DMS153 treated with DMSO at 0.1 percent for 48 hours (cell line): ENCODE measurements around the gene RIOK2.

Experiments
- DNase-seq: peaks from one replicate; lab custom pipeline; 2025; ENCODE audit not compliant: unreplicated experiment; lab: John Stamatoyannopoulos, UW

RIOK2 gene

DNA sequence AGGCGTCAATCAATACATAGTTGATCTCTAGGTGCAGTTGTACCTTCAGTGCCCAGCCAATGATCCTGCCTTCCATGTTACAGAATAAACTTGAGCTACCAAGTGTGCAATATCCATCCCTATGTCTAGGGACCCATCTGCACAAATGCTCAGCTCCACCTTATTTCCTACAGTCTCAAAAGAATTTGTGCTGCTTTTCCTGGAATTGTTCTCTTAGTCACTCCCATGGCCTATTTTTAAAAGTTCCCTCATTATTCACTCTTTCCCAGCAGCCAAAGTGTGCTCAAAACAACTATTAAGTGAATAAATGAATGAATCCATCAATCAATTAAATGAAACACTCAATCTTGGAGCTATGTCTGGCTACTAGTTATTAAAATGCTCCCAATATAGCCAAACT is 55.3 kb downstream of the RIOK2 start:
- DNase-seq, result no peak

DNA sequence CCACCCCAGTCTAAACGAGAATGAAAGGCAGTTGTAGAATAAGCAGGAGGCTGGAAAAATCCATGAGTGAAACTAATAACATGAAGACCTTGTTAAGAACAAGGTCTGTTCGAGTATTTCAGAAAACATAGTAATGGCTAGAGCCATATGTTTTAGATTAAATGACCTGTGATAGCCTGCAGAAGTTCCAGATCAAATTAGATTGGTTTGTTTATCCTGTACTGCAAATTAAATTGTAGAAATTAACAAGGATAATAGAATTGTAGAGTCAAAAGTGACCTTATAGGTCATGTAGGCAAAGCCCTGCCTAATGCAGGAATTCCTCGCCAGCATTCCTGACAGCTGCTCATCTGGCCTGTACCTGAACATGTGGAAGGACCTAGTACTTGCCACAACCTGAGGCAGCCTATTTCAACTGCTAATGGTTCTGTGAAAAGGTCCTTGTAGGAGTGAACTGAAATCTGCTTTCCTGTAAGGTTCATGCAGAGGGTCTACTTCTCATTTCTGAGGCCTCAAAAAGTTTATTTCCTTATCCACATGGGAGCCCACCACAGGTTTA is 57.8 kb downstream of the RIOK2 start:
- DNase-seq, result no peak

DNA sequence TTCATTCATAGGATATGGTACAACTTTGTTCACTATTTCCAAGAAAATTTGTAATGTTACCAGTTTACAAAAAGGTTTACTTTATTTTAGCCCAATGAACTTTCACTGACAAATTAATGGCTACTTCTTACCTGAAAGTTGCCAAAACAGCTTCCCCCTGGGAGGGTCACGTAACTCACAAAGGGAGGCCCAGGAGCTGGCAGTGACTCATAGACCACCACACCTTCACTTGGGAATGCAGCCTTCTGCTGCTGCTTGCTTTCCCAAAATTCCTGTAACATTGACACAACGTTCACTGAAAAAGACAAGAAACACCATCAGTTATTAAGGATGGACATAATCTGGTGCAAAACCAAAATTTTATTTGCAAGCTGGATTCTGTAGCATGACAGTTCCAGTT is 58.7 kb downstream of the RIOK2 start:
- no peak for DNase-seq

DNA sequence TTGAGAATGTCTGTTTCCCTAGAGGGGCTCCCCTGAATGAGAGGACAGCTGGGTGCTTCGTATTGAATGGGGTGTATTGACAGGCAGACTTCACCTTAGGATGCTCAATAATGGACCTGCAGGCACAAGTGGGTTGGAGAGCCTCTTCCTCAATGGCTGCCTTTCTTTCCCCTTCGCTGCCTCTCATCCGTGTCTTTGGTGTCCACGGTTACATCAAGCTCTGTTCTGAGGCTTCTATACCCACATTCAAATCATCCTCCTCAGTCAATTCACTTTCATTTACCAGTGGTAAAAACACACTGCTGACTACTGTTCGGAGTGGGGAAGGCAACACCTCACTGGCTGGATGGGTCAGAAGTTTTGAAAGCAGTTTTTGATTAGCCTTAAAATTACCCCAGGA is 61.2 kb downstream of the RIOK2 start:
- no peak for DNase-seq

DNA sequence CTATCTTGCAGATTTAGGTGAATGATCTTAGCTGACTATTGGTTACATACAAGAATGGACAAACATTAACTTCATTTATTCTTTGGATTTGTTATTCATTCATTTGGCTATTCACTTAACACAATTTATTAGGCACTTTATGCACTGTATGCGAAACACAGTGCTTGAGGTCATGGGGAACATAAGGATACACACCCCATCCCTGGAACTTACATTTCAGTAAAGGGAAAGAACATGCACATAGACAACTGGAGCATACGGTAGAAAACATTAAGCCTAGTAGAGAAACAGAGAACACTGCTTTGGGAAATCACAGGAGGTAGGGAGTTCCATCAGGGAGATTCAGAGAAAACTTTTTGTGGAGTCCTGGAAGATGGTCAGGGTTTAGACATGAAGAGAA is 62.9 kb downstream of the RIOK2 start:
- no peak for DNase-seq

DNA sequence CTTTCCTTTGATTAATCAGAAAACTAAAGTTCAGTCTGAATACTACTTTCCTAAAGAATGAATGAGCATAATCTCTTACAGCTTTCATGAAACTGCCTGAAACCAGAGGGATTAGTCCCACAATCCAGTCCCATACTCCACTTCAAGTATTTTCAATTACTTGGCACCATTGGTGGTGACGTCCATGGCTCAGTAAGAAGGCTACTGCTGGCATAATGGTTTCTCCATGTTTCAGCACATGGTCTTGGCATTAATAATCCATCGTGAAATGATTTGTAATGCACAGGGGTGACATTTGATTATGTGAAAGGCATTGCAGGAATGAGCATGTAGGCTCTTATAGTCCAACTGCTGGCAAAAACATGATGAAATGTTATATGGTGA is 64.0 kb downstream of the RIOK2 start:
- no peak for DNase-seq

DNA sequence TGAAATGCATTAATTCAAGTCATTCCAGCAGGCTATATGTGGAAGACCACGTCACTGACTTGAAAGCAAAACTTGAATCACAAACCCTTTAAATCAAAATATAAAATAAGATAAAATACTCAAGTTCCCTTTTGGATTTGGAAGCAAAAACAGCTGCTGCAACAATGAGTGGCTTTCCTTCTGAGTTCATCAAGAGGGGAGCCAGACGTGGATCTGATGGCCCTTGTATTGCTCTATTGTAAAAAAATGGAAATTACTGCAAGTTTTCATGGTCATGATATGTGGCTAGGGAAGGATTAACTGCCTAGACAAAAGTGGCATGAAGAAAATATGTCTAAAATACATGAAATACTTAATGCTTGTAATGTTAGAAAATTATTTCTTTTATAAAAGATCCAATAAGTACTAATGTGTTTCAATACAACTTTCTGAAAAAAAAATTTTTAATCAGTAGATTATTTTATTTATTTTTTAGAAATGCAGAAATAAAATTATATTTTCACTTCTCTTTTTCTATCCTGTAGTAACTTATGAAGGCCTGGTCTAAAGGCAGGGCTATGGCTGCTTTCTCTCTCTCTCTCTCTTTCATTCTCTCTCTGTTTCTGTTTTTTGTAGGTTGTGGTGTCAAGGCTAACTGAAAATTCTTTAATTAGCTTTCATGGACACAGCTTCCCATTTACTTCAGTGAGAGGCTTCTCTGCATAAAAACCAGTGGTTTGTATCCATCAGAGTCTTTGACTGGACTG is 64.6 kb downstream of the RIOK2 start:
- DNase-seq, result no peak

DNA sequence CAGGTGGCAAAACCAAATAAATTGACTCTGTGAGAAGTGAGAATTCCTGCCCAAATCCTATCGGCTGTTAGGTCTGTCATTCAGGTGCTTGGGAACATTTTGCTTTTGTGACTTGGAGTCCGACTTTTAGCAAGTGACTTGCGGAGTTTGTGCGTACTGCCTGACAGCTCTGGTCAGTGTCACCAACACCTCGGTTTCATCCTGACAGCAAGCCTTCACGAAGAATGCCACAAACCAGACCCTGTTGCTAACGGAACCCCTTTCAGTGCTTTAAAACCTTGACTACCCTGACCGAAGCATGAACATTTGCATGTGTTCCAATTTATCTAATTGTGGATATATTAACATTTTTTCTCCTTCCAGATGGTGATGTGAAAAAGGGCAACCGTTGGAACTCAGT is 67.1 kb downstream of the RIOK2 start:
- no peak for DNase-seq

DNA sequence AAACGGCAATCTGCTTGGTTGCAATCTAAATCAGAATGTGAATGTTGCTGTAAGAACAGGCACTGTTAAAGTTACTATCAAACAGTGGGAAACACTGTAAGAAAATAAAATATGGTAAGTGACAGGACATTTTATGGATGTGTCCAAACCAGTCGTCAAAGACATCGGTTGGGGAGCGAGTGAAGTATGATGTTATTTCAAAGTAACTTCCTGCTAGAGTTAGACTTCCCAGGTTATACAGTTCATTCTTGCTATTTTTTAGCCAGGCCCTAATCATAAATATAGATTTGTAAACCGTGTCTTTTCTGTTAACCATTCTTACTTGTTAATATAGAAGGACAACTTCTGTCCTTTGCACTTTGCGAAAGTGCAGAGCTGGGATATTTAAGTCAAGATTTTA is 70.8 kb downstream of the RIOK2 start:
- DNase-seq, result no peak

DNA sequence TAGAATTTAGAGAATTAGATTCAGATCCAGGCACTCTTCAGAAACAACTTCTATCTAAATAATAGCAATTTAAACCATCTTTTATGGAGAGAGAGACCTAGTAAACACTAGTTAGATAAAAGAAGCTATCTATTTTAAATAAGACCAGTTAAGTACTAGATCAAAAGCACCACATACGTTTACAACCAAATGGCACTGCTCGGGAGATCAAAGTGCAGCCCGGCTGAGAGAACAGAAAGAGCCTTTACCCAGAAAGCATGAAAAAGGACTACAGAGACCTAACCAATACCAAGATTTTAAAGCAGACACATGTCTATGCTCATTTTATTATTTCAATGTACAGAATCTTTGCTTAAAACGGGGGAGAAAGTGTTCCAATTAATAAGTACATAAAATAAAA is 71.4 kb downstream of the RIOK2 start:
- no peak for DNase-seq

DNA sequence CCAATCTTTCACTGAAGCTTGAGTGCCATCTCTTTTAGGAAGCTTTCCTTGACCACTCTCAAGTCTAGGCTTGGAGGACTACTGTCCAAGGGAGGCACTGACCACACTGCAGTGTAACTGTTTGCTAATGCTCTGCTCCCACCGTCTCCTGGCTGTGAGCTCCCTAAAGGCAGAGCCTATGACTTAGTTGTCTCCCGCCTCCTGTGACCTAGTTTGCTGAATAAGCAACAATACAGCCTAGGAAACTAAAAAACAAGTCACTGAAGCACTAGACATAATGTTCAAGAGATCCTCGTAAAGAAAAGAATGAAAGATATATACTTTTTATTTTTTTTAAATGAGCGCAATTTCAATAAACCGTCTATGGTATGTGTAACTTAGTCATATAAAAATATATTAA is 72.0 kb downstream of the RIOK2 start:
- no peak for DNase-seq
